ENCODE results near the gene OR52K2.
"Not testable (repeated sequence)": the region's sequence is repeated elsewhere in the genome, so short reads cannot be mapped to it uniquely, and the experiment has no call there.

Gene OR52K2

DNA sequence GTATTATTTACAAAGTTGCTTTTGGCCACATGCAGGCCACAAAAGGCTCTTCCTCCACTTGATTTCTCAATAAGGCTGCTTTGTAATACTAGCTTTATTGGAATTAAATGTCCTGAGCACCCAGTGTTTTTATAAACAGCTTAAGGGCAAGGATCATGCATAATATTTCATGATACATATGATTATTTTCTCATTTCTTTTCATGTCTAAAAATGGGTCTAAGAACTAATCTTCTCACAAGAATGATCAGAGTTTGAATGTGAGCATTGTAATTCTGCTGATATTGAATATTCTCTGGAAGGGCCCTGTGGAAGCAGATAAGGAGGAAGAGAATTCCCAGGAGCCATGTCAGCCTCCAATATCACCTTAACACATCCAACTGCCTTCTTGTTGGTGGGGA is at the start of gene OR52K2:
Gene OR52K2, plus strand, starts transcription at position 301 of the 400 bp plus-strand sequence. Its CDS starts 45 bp downstream, at position 346.
- no peak for DNase-seq (ENCODE audit: low read depth in 2 of 2)

DNA sequence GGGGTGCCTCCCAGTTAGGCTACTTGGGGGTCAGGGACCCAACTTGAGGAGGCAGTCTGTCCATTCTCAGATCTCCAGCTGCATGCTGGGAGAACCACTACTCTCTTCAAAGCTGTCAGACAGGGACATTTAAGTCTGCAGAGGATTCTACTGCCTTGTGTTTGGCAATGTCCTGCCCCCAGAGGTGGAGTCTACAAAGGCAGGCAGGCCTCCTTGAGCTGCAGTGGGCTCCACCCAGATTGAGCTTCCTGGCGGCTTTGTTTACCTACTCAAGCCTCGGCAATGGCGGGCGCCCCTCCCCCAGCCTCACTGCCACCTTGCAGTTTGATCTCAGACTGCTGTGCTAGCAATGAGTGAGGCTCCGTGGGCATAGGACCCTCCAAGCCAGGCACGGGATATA is 42.9 kb upstream of the OR52K2 start:
- DNase-seq (ENCODE audit: low read depth in 2 of 2): not testable (repeated sequence)

DNA sequence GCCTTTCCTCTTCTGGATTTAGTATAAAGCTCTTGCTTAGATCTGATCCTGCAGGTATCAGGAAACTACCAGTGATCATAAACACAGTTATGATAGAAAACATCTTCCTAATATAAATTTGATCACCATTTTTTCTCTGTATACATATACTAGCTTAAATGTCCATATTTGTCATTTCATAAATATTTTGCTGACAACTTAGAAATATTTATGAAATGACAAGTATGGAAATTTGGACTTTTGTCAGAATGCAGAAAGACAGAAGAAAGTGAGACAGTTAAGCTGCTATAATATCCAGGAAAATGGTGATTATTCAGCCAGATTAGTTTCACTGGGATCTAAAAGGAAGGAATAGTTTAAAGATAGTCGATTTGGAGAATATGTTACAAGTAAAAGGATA is 32.8 kb upstream of the OR52K2 start:
- no peak for DNase-seq (ENCODE audit: low read depth in 2 of 2)

DNA sequence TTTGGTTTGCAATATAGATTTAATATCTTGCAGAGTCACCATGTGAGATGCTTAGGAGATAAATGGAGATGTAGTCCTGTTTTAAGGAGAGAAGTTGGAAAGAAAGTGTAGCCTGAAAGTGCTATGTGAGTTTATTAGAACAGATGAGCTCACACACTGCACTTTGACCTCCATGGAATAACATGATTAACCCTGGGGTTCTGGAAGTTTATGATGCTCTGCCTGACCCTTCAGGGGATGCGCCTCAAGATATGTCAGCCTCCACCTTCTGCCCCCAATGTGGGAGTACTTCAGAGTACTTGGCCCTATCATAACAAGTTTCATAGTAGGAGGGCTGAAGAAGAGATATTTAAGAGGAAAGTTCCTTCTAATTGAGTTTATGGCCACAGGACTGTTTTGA is 32.3 kb upstream of the OR52K2 start:
- no peak for DNase-seq (ENCODE audit: low read depth in 2 of 2)

DNA sequence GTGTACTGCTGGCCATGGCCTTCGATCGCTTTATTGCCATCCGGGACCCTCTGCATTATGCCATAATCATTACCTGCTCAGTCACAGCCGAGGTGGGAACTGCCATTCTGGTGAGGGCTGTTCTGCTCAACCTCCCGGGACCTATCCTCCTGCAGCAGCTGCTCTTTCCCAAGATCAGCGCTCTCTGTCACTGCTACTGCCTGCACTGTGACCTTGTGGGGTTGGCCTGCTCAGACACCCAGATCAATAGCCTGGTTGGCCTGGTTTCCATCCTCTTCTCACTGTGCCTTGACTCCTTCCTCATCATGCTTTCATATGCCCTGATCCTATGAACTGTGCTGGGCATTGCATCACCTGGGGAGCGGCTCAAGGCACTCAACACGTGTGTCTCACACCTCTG is 30.7 kb upstream of the OR52K2 start:
- DNase-seq (ENCODE audit: low read depth in 2 of 2): no peak

DNA sequence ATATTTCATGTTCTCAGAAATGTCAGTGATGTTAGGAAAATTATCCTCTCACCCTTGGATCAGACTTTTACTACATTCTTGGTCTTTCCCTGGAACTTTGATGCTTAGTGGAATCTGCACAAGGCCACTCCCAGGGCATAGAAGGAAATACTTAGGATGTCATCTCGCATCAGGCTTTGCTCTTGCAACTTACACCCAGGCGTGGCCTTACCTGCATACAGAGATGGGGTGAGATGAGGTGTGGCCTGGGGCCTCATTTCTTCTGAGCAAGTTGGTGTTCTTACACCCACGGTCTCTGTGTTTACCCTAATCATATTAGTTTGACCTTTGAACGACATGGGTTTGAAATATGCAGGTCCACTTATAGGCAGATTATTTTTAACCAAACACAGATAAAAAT is 19.0 kb upstream of the OR52K2 start:
- no peak for DNase-seq (ENCODE audit: low read depth in 2 of 2)

DNA sequence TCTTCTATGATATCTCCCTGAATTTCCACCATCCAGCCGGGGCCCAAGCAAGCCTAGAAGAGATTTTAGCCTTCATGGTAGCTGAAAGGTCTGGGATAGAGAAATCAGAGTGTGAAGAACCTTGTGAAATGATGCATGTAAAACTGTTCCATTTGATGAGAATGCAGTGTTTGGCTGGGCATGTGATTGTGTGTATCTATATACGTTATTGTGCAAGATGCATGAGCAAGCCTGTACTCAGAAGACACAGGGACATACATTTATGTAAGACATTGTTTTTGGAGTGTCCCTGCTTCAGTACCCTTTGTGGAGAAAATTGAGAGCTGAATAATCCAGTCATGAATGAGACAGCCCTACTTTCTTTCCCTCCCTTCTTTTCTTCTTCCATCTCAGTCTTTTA is 15.2 kb upstream of the OR52K2 start:
- no peak for DNase-seq (ENCODE audit: low read depth in 2 of 2)

DNA sequence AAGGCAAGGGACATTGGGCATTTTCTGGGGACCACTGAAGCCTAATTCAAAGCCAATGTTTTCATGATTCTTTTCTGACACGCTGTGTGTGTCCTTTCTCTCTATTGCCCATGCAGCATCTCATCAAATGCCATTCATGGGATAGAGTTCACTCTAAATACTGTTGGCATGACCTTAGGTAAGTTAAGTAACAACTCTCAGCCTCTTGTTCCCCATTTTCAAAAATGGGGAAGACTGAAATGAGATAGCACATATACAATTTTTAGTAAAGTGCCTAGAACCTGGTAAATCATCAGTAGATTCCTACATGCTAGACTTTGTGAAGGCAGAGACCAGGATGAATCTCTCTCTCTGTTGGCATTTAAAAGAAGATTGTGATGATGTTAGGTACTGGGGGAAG is 12.7 kb upstream of the OR52K2 start:
- DNase-seq (ENCODE audit: low read depth in 2 of 2): no peak

DNA sequence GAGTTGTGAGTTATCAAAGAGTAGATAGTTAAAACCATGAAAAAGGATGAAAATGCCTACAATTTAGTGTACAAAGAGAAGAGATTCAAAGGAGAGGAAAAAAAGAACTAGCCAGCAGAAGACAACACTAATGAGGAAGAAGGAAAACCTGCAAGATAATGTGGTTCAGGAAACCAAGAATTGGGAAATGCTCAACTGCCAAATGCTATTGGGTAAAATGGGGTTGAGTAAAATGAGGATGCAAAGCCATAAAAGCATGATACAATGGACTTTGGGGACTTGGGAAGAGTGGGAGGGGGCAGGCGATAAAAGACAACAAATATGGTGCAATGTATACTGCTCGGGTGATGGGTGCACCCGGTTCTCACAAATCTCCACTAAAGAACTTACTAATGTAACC is 7.6 kb upstream of the OR52K2 start:
- no peak for DNase-seq (ENCODE audit: low read depth in 2 of 2)

DNA sequence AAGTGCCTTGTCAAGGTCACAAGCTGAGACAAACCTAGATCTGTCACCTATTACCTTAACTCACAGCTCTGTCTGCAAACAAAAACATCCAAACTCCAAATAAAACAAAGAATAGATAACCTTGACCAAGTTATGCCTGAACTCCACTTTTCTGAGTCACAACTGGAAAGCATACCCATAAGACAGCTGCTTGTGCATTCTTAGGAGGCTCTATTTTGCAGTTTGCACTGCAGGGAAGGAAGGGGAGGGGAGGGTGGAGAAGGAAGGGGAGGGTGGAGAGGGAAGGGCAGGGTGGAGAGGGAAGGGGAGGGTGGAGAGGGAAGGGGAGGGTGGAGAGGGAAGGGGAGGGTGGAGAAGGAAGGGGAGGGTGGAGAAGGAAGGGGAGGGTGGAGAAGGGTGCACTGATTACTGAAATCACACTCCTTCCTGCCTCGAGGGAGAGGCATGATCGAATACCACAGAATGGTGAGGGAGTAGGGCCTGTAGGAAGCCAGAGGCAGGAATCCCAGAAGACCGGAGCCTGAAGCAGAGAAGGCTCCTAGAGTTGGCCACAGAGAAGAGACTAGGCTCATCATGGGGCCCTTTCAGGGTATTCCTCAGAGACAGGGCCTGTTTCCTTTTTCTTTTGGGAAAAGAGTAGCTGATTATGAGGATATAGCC is 5.7 kb upstream of the OR52K2 start:
- no peak for DNase-seq (ENCODE audit: low read depth in 2 of 2)

DNA sequence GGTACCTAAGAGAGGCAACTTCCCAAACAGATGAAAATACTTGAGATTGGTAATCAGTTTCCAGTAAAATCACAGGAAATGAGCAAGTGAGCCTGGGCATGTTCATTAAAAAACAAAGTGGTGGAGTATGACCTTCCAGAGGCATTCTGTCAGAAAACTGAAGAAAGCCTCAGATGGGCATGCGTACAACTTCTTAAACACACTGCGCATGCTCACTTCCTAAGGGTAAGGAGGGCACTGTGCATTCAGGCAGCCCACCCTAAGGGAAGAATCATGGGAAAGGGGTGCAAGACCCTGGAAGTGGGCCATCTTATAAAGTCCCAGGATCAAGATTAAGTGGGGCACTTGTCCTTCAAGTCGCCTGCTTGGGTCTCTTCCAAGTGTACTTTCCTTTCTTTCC is 4.0 kb downstream of the OR52K2 start:
- no peak for DNase-seq (ENCODE audit: low read depth in 2 of 2)

DNA sequence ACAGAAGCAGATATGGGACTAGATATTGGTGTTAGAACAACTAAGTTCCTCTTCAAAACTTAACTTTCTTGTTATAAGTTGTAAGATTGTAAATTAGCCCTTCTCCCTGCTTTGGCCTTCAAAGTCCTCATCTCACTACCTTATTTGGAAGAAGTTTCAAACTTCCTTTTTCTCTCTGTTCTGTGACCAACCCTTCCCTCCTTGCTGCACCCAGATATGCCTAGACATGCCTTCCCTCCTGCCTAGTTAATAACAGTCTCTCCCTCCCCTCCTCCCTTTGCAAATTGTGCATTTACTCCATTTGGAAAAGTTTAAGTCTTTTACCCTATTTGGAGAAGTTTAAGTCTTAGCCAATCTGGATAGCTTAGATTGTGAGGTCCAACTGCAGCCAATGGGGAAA is 4.9 kb downstream of the OR52K2 start:
- DNase-seq (ENCODE audit: low read depth in 2 of 2): no peak

DNA sequence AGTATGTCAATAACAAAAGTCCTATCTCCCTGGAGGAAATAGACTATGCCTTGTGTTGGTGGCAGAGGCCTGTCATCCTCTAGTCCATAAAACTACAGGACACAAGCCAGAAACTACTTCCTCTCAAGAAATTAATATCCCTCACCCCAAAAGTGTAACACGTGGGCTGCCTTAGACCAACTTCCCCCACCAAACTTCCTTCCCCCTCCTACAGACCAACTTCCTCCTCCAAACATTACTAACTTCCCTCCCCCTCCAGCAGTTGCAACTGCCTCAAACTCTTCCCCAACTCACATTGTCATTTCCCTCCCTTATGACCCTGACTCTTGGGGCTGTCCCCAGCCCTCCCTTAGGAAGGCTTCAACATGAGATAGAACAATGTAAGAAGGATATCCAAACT is 6.3 kb downstream of the OR52K2 start:
- DNase-seq (ENCODE audit: low read depth in 2 of 2): no peak

DNA sequence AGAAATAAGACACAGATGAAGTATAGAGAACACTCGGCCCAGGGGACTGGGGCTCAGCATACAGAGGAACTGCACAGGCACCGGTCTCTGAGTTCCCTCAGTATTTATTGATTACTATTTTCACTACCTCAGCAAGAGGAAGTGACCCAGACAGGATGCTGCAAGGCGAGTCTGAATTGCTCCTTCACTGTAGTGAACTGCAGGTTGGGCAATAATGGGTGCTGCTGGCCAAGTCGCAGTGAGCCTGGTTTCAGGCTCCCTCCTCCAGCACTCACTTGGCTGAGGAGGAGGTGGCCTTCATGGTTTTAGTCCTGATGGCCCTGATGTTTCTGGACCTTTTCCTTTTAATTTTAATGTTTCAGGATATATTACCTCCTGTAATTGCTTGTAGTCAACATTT is 10.4 kb downstream of the OR52K2 start:
- DNase-seq (ENCODE audit: low read depth in 2 of 2): no peak

DNA sequence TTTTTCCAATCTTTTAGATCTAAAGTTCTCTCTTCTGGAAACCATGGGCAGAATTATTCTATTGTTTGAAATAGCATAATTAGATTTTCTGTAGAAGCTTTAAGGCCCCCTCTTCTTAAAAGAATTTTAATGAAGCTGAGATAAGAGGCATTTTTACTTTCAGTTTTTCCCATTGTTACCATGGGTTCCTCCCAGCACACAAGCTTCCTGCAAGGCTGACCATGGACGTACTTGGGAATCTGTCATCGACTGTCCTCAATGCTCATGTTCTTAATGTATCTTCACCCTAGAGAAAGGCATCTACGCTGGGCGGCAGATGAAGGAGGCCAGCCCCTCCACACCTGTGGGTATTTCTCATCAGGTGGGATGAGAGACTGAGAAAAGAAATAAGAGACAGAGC is 11.1 kb downstream of the OR52K2 start:
- no peak for DNase-seq (ENCODE audit: low read depth in 2 of 2)

DNA sequence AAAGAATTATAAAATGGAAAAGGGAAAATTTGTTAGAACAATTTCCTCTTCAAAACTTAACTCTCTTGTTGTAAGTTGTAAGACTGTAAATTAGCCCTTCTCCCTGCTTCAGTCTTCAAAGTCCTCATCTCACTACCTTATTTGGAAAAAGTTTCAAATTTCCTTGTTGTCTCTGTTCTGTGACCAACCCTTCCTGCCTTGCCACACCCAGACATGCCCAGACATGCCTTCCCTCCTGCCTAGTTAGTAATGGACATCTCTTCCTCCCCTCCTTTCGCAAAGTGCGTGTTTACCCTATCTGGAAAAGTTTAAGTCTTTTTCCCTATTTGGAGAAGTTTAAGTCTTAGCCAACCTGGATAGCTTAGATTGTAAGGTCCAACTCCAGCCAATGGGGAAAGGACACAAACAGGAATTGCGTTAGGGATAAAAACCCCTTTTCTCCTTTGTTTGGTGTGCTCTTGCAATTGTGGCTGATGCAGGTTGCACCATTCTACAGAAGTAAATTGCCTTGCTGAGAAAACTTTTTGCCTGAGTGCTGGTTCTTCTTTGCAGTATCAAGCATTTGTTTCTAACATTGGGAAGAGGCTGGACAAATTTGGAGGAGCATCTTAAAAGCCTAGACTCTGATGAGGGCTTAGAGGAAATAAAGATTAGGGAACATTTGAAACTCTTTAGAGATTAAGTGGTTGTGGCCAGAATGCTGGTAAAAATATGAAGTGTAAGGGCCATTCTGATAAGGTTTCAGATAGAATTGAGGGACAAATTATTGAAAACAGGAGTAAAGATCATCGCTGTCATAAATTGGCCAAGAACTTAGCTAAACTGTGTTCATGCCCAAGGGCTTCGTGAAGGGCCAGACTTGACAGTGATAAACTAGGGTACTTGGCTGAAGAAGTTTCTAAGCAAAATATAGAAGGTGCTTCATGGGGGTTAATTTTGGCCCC is 15.4 kb downstream of the OR52K2 start:
- no peak for DNase-seq (ENCODE audit: low read depth in 2 of 2)

DNA sequence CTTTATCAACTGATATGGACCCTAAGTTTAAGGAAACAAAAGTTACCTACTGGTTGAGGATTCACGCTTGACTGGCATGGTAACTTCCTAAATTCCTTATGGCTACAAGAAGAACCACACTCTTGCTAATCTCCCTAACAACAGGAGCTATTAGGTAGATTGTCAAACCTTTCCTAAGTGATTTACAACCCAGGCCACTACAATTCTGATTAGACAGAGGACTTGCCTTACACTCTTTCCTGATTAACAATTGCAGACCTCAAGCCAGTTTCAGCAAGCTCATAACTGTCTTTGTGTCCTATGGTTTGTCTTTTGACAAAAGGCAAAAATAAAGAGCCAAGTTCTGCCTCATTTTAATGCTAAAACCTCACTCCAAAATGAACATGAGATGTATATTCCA is 16.3 kb downstream of the OR52K2 start:
- DNase-seq (ENCODE audit: low read depth in 2 of 2): no peak

DNA sequence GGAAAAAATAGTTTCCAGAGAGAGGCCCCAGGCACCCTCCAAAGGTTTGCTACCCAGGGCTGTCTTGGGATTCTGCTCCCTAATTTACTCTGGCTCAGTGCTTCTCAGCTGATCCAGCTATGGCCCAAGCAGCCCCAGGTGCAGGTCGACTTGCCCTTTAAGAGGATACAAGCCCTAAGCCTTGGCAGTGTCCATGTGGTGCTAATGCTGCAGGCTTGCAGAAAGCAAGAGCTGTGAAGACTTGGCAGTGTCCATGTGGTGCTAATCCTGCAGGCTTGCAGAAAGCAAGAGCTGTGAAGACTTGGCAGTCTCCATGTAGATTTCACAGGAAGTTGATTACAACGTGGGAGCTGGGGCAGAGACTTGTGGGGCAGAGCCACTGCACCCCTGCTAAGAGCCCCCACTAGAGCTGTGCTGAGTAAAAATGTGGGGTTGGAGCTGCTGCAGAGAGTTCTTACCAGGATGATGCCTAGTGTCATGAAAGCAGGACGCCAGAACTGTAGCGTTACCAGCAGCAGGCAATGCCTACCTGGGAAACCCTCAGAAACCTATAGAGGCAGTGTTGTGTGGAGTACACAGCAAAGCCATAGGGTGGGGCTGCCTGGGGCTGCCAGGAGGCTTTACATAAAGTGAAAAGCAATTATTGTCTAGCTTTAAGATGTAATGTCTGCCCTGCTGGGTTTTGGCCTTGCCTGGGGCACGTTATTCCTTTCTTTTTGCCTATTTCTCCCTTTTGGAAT is 17.2 kb downstream of the OR52K2 start:
- no peak for DNase-seq (ENCODE audit: low read depth in 2 of 2)

DNA sequence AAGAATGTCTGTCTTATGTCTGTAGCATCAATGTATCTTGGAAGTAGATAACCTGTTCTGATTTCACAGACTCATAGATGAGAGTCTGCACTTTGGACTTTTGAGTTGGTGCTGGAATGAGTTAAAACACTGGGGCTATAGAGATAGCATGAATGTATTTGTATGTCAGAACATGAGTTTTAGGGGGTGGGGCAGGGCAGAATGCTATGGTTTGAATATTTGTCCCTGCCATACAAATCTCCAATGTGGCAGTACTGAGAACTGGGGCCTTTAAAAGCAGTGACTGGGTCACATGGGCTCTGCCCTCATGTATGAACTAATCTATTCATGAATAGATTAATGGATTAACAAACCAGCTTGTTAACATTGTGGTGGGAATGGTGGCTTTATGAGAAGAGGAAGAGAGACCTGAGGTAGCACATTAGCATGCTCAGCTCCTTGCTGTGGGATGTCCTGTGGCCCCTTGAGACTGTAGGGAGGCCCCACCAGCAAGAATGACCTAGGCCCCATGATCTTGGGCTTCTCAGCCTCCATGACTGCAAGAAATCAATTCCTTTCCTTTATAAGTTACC is 17.9 kb downstream of the OR52K2 start:
- DNase-seq (ENCODE audit: low read depth in 2 of 2): no peak

DNA sequence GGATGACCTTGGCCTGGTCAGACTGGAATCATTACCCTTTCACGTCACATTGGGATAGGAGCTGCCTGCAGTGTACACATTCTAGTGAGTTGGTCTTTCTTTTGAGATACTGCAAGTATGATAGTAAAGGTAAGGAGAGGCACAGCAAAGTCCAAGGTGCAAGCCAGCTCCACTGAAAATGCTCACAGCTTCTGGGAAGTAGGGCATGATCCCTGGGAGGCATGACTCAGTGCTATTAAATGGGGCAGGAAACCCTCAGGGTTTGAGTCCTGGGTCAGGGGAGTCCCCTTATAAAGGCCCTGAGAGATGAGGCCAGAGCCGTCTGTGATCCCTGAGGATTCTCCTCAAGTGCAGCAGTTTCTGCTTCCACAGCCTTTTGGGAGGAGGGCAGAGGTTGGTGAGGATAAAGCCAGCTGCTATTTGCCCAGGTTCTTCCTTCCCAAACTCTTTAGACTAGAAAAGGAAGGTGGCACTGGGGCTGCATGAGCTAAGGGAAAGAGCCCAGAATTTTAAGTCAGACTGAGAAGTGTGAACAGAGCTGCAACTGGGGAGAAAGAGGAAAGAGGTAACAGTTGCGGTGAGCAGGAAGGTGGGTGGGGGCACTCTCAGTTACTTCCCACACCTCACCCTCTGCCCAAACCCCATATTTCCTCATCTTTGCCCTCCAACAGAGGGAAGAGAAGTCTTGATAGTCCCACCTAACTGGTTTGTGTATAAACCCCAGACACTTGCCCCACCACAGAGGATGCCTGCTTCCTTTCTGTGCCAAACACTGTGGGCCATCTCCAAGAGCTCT is 18.9 kb downstream of the OR52K2 start:
- DNase-seq (ENCODE audit: low read depth in 2 of 2): no peak

DNA sequence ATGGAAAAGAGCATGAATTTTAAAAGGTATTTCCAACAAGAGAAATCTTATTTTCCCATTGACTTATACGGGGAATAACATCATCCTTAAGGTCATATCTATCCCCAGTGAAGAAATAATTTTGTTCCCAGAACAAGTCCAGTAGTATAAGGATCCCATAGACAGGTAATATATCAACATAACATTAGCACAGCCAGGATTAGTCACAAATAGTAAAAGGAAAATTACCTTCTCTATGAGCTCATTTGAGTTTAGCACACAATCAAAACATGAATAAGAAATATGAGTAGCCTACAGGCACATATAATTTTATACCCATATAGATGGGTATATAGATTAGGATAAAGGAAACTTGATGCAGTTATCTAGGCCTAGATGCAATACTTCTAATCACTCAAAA is 30.5 kb downstream of the OR52K2 start:
- no peak for DNase-seq (ENCODE audit: low read depth in 2 of 2)

Measured in stimulated activated CD4-positive, alpha-beta T cell treated with anti-CD3 and anti-CD28 coated beads, Interleukin-1b, Interleukin-23, amount 100 ng/mL, for 4 hours (primary cell).